ENCODE results near the gene NUDT6.
"Not testable (repeated sequence)": the region's sequence is repeated elsewhere in the genome, so short reads cannot be mapped to it uniquely, and the experiment has no call there.

Gene NUDT6

DNA sequence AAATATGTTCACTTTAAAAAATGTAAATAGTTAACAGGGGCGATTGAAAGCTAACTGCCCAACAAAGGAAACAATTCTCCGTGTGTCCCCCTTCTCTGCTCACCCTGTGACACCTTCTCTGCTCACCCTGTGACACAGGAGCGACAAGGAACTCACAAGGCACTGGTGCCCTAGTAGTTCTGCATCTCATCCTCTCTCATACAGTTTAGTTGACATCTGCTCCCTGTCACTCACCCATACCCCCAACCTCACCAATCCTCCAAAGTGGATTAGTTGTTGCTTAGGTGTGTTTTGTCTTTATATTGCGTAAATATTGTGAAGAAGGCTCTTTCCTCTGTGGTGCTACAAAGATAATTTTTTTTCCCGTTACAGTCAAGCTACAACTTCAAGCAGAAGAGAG, 46.4 kb downstream of the NUDT6 start:
- no peak for TF ChIP-seq ZFX (IDR thresholded peaks at IDR 0.05; ENCODE audit: borderline replicate concordance)
- TF ChIP-seq, protein P1, sequence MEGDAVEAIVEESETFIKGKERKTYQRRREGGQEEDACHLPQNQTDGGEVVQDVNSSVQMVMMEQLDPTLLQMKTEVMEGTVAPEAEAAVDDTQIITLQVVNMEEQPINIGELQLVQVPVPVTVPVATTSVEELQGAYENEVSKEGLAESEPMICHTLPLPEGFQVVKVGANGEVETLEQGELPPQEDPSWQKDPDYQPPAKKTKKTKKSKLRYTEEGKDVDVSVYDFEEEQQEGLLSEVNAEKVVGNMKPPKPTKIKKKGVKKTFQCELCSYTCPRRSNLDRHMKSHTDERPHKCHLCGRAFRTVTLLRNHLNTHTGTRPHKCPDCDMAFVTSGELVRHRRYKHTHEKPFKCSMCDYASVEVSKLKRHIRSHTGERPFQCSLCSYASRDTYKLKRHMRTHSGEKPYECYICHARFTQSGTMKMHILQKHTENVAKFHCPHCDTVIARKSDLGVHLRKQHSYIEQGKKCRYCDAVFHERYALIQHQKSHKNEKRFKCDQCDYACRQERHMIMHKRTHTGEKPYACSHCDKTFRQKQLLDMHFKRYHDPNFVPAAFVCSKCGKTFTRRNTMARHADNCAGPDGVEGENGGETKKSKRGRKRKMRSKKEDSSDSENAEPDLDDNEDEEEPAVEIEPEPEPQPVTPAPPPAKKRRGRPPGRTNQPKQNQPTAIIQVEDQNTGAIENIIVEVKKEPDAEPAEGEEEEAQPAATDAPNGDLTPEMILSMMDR (IDR thresholded peaks at IDR 0.05) = no peak
- no peak overlapping the region for H3K27ac ChIP-seq

DNA sequence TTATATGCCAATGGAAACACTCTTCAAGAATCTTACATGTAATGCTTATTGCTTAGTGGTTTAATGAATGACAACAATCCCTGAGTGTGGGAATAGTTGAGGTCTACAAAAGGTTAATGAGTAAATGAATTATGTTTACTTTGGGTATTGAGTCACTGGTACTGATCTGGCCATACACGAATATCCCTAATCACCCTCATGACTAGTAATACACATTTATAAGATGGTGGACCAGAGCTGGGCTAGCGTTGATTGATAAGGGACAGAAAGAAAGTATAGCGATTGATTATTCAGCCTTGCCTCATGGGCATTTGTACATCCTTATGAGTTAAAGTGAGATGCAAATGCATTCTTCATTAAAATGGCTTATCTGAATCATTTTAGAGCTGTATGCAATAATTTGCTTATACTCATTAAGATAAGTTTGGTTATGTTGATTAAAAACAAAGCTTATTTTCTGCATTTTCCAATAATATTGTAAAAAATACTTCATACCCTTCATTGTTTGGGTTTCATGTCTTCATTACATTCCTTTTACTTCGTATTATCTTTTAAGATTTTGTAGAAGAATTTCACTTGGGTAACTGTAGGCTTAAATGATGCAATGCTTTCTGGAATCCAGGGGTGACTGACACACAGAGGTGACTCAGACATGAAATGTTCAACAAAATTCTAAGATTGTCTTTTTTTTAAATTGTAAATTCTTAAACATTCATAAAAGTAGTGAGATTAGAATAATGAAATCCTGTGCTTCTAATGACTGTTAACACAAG, 48.4 kb downstream of the NUDT6 start:
- TF ChIP-seq ZFX (IDR thresholded peaks at IDR 0.05; ENCODE audit: borderline replicate concordance) = no peak
- TF ChIP-seq, protein P1 (IDR thresholded peaks at IDR 0.05) = no peak
- H3K27ac ChIP-seq = no peak overlapping the region

DNA sequence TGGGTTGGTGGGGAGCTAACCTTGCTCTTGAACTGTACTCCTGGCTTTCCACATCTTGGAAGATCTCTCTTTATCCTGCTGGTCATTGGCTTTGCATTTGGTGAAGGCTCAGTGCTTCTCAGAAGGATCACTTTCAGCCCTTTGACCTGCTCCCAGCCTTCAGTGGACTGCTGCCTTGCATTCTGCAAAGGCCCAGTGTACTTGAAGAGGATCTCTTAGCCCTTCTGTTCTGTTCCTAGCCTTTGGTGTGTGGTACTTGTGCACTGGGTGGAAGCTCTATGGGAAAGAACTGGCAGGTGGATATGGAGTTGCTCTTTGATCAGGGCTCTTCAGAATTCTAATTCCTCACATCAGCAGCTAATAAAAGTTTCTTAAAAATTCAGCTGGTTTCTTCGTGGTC, 49.3 kb downstream of the NUDT6 start:
- TF ChIP-seq, protein P1 (IDR thresholded peaks at IDR 0.05) = no peak
- TF ChIP-seq ZFX (IDR thresholded peaks at IDR 0.05; ENCODE audit: borderline replicate concordance) = no peak
- H3K27ac ChIP-seq = no peak overlapping the region

DNA sequence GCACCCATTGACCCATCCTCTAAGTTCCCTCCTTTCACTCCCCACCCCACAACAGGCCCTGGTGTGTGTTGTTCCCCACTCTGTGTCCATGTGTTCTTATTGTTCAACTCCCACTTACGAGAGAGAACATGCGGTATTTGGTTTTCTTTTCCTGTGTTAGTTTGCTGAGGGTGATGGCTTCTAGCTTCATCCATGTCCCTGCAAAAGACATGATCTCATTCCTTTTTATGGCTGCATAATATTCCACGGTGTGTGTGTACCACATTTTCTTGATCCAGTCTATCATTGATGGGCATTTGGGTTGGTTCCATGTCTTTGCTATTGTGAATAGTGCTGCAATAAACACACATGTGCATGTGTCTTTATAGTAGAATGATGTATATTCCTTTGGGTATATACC, 54.2 kb downstream of the NUDT6 start:
- not testable (repeated sequence) for H3K27ac ChIP-seq

DNA sequence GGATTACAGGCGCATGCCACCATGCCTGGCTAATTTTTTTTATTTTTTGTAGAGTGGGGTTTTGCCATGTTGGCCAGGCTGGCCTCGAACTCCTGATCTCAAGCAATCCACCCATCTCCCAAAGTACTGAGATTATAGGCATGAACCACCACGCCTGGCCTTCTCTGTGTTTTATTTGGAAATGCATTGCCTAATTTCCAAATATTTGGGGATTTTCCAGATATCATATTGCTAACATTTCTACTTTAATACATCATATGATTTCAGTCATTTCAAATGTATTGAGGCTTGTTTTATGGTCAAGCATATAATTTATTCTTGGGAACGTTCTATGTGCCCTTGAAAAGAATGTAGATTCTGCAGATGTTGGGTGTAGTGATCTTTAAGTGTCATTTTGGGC, 57.0 kb downstream of the NUDT6 start:
- TF ChIP-seq, protein P1 (IDR thresholded peaks at IDR 0.05) = no peak
- TF ChIP-seq ZFX (IDR thresholded peaks at IDR 0.05; ENCODE audit: borderline replicate concordance) = no peak
- H3K27ac ChIP-seq = no peak overlapping the region

DNA sequence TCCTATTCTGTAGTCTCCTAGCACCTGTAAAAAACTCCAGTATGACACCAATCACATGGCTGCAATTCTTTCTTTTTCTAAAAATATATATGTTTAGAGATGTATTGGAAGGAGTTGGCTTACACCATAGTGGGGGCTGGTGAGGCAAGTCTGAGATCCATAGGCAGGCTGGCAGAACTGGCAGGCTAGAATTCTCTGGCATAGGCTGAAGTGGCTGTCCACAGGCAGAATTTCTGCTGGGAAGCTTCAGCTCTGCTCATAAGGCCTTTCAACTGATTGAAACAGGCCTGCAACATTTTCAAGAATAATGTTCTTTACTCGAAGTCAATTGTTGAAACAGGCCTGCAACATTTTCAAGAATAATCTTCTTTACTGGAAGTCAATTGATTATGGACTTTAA, 58.8 kb downstream of the NUDT6 start:
- TF ChIP-seq ZFX (IDR thresholded peaks at IDR 0.05; ENCODE audit: borderline replicate concordance) = no peak
- TF ChIP-seq, protein P1 (IDR thresholded peaks at IDR 0.05) = no peak
- H3K27ac ChIP-seq = no peak overlapping the region

DNA sequence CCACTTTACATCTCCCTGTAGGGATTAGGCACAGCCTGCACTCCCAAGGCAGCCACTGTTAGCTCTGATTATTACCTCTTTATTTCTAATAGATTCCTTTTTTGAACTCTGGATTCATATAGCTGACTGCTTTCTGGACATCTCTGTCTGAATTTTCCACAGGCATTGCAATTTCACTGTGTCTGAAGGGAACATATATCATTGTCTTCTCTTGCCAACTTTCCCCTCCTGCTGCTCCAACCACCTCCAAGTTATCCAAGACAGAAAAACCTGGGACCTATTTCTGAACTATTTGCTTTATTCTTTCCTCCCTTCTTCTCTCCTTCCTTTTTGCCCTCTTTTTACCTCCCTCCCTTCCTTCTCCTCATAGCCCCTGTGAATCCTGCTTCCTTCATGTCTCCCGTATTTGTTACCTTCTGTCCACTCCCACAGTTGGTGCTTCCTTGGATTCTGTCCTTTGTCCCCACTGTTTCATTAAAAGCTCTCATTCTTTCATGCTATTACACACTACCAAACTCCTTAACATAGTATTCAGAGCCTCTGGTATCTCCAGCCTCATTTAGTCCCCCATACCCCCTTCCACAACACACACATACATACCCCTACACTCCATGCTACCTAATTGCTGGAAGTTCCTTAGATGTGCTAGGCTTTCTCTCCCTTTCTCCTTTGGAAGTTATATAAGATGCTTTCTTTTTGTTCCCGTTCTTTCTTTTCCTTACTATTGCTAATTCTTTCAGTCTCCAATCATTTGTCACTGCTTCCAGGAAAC, 61.0 kb downstream of the NUDT6 start:
- no peak overlapping the region for H3K27ac ChIP-seq
- TF ChIP-seq, protein P1 (IDR thresholded peaks at IDR 0.05) = no peak
- TF ChIP-seq ZFX (IDR thresholded peaks at IDR 0.05; ENCODE audit: borderline replicate concordance) = no peak
